HepG2 (cell line): Measurements from ENCODE around the gene NME4. TPM values are rescaled to one million over a fixed set of nuclear protein-coding genes. Genes with fewer than 3 reads are reported as not detected.

Experiments
- DNMT3B ChIP-seq: conservative IDR thresholded peaks from 2 replicates; pipeline ENCODE4 v1.6.1; 2016; ENCODE audit warnings: missing biosample characterization, control low read depth
- FIP1L1 ChIP-seq: fragments of 200-400 bp; formaldehyde crosslinking; IDR thresholded peaks from 2 replicates; pipeline ENCODE4 v1.6.1; 2018; ENCODE audit warnings: low read depth, mild to moderate bottlenecking, low read length, moderate library complexity, borderline replicate concordance; ENCODE audit not compliant: insufficient read depth
- HNF4A ChIP-seq: sonication (generic); formaldehyde crosslinking; IDR thresholded peaks from 2 replicates; pipeline ENCODE4 v1.4.0; 2020; ENCODE audit warnings: missing genetic modification reagents
- HOXA9 ChIP-seq: sonication (generic); formaldehyde crosslinking; IDR thresholded peaks from 2 replicates; pipeline ENCODE4 v1.8.1; 2022; ENCODE audit warnings: missing genetic modification reagents, mild to moderate bottlenecking, moderate library complexity, borderline replicate concordance
- KLF11 ChIP-seq: IDR thresholded peaks from 2 replicates; pipeline ENCODE4 v1.6.1; 2016; ENCODE audit warnings: missing compliant biosample characterization
- KLF6 ChIP-seq: IDR thresholded peaks from 2 replicates; pipeline ENCODE4 v1.8.0; 2016; ENCODE audit warnings: missing biosample characterization, missing genetic modification reagents
- NFIC ChIP-seq: IDR thresholded peaks from 2 replicates; pipeline ENCODE4 v1.6.1; 2012; ENCODE audit warnings: mild to moderate bottlenecking, low read length, inconsistent platforms
- SUZ12 ChIP-seq: fragments of 150-350 bp; IDR thresholded peaks from 2 replicates; pipeline ENCODE4 v1.6.1; 2014; ENCODE audit warnings: low read depth, low read length
- WIZ ChIP-seq: sonication (generic); formaldehyde crosslinking; IDR thresholded peaks from 2 replicates; pipeline ENCODE4 v1.5.1; 2020; ENCODE audit warnings: mild to moderate bottlenecking, missing genetic modification reagents
- ZNF160 ChIP-seq: sonication (generic); formaldehyde crosslinking; IDR thresholded peaks from 2 replicates; pipeline ENCODE4 v1.8.0; 2022; ENCODE audit warnings: mild to moderate bottlenecking, inconsistent platforms, missing genetic modification reagents
- ZNF224 ChIP-seq: sonication (generic); formaldehyde crosslinking; IDR thresholded peaks from 2 replicates; pipeline ENCODE4 v1.5.0; 2020; ENCODE audit warnings: mild to moderate bottlenecking, missing genetic modification reagents
- ZNF501 ChIP-seq: sonication (generic); formaldehyde crosslinking; IDR thresholded peaks from 2 replicates; pipeline ENCODE4 v1.5.1; 2020; ENCODE audit warnings: mild to moderate bottlenecking, moderate library complexity, missing genetic modification reagents
- ZNF850 ChIP-seq: sonication (generic); formaldehyde crosslinking; conservative IDR thresholded peaks from 2 replicates; pipeline ENCODE4 v1.9.0; 2021; ENCODE audit warnings: mild to moderate bottlenecking, missing genetic modification reagents
- polyA plus RNA-seq, 8 experiments: library from polyadenylated mRNA; depleted of rRNA in 3 of 8; stranded (reverse) in 7 of 8; unstranded in 1 of 8; fragments of >200 nt; fragmentation: Illumina TruSeq in 4 of 8; extraction: Trizol in 4 of 8; gene quantifications; 2 replicates each; pipeline versions ENCODE4 v1.2.1 to v1.2.3, GENCODE V29; 2011 to 2016; ENCODE audit warnings: low read depth in 4 of 8, missing spikeins in 1 of 8, mixed read lengths in 1 of 8; ENCODE audit not compliant: insufficient read depth in 1 of 8
- total RNA-seq, 5 experiments: library from RNA; depleted of rRNA; stranded (reverse); fragments of >200 nt; fragmentation: Illumina TruSeq; extraction: Trizol; gene quantifications; 2 replicates each; pipeline ENCODE4 v1.2.3, GENCODE V29; 2016; ENCODE audit warnings: low read depth in 1 of 5
- TF ChIP-seq, protein P1 (sequence below): sonication (generic); formaldehyde crosslinking; IDR thresholded peaks from 2 replicates; pipeline ENCODE4 v1.5.1; 2020; ENCODE audit warnings: missing genetic modification reagents, mild to moderate bottlenecking, borderline replicate concordance
- TF ChIP-seq, protein P2 (sequence below): IDR thresholded peaks from 2 replicates; pipeline ENCODE4 v1.6.1; 2016; ENCODE audit warnings: low read depth, missing genetic modification reagents, missing compliant biosample characterization
- TF ChIP-seq, protein P3 (sequence below): sonication (generic); formaldehyde crosslinking; IDR thresholded peaks from 2 replicates; pipeline ENCODE4 v1.8.1; 2023; ENCODE audit warnings: missing genetic modification reagents, mild to moderate bottlenecking, borderline replicate concordance
- TF ChIP-seq, protein P4 (sequence below): sonication (generic); formaldehyde crosslinking; IDR thresholded peaks from 2 replicates; pipeline ENCODE4 v1.4.0; 2020; ENCODE audit warnings: missing genetic modification reagents, low read depth, mild to moderate bottlenecking, borderline replicate concordance
- TF ChIP-seq, protein P5 (sequence below): sonication (generic); formaldehyde crosslinking; IDR thresholded peaks from 2 replicates; pipeline ENCODE4 v1.5.0; 2020; ENCODE audit warnings: mild to moderate bottlenecking, missing genetic modification reagents, moderate library complexity
- TF ChIP-seq, protein P6 (sequence below): sonication (generic); formaldehyde crosslinking; conservative IDR thresholded peaks from 2 replicates; pipeline ENCODE4 v1.4.0; 2020; ENCODE audit warnings: missing genetic modification reagents

The NME4 gene
- total and polyA plus RNA-seq, 2 of the 13 experiments (the other 11 are each of a cell fraction or from before 2014, with no cell fraction given), result 121 to 263 TPM

DNA sequence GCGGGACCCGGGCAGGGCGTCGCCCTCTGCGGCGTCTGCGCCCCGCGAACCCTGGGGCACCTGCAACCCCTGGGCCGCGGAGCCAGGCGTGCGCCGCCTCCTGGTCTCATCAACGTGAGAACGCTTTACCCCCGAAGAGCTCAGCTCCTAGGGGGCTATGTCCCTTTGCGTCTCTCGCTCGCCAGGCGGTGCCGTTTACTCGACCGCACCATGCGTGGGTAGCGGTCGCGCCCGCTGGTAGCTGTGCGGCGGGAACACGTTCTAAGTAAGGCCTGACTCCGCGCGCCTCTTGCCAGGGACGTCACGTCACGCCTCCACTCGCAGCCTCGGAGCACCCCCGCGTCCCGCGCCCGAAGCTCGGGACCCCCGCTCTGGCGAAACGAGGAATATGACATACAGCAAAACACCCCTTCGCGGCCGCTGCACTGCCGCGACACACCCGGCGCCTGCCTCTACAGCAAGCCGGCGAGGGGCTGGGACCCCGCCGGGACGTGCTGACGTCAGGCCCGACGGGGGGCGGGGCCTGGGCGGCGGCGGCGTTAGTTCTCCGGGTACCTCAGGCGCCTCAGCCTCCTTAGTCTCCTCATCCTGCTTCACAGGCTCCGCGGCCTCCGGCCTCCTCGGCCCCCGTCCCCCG lies 28.2 kb downstream of the NME4 start, which contains the start of gene RAB11FIP3 (continued):
- TF ChIP-seq, protein P1, sequence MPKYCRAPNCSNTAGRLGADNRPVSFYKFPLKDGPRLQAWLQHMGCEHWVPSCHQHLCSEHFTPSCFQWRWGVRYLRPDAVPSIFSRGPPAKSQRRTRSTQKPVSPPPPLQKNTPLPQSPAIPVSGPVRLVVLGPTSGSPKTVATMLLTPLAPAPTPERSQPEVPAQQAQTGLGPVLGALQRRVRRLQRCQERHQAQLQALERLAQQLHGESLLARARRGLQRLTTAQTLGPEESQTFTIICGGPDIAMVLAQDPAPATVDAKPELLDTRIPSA (CRISPR knock-in tag), result peak; percentile 81; the same call in 1 of the 2 replicates
- no peak for TF ChIP-seq ZNF850 (CRISPR knock-in tag)
- TF ChIP-seq HNF4A (CRISPR knock-in tag), result no peak
- TF ChIP-seq, protein P2, sequence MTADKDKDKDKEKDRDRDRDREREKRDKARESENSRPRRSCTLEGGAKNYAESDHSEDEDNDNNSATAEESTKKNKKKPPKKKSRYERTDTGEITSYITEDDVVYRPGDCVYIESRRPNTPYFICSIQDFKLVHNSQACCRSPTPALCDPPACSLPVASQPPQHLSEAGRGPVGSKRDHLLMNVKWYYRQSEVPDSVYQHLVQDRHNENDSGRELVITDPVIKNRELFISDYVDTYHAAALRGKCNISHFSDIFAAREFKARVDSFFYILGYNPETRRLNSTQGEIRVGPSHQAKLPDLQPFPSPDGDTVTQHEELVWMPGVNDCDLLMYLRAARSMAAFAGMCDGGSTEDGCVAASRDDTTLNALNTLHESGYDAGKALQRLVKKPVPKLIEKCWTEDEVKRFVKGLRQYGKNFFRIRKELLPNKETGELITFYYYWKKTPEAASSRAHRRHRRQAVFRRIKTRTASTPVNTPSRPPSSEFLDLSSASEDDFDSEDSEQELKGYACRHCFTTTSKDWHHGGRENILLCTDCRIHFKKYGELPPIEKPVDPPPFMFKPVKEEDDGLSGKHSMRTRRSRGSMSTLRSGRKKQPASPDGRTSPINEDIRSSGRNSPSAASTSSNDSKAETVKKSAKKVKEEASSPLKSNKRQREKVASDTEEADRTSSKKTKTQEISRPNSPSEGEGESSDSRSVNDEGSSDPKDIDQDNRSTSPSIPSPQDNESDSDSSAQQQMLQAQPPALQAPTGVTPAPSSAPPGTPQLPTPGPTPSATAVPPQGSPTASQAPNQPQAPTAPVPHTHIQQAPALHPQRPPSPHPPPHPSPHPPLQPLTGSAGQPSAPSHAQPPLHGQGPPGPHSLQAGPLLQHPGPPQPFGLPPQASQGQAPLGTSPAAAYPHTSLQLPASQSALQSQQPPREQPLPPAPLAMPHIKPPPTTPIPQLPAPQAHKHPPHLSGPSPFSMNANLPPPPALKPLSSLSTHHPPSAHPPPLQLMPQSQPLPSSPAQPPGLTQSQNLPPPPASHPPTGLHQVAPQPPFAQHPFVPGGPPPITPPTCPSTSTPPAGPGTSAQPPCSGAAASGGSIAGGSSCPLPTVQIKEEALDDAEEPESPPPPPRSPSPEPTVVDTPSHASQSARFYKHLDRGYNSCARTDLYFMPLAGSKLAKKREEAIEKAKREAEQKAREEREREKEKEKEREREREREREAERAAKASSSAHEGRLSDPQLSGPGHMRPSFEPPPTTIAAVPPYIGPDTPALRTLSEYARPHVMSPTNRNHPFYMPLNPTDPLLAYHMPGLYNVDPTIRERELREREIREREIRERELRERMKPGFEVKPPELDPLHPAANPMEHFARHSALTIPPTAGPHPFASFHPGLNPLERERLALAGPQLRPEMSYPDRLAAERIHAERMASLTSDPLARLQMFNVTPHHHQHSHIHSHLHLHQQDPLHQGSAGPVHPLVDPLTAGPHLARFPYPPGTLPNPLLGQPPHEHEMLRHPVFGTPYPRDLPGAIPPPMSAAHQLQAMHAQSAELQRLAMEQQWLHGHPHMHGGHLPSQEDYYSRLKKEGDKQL (CRISPR knock-in tag), result no peak
- TF ChIP-seq KLF11 (CRISPR knock-in tag), result 0 out of 2 replicates have a peak, but pooled peaks have one; percentile 31
- TF ChIP-seq WIZ (CRISPR knock-in tag), result no peak; the same call in 1 of the 2 replicates
- TF ChIP-seq, protein P3, sequence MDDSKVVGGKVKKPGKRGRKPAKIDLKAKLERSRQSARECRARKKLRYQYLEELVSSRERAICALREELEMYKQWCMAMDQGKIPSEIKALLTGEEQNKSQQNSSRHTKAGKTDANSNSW (CRISPR knock-in tag), result peak; percentile 26; the same call in 1 of the 2 replicates
- no peak for TF ChIP-seq NFIC
- TF ChIP-seq FIP1L1, result no peak
- TF ChIP-seq, protein P4, sequence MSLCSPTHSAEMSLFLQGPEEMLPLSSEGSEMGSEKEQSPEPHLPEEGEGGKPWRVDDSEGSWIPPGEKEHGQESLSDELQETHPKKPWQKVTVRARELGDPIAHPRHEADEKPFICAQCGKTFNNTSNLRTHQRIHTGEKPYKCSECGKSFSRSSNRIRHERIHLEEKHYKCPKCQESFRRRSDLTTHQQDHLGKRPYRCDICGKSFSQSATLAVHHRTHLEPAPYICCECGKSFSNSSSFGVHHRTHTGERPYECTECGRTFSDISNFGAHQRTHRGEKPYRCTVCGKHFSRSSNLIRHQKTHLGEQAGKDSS (CRISPR knock-in tag), result peak; percentile 92; the same call in 1 of the 2 replicates
- TF ChIP-seq ZNF501 (CRISPR knock-in tag), result peak; percentile 91
- TF ChIP-seq, protein P5, sequence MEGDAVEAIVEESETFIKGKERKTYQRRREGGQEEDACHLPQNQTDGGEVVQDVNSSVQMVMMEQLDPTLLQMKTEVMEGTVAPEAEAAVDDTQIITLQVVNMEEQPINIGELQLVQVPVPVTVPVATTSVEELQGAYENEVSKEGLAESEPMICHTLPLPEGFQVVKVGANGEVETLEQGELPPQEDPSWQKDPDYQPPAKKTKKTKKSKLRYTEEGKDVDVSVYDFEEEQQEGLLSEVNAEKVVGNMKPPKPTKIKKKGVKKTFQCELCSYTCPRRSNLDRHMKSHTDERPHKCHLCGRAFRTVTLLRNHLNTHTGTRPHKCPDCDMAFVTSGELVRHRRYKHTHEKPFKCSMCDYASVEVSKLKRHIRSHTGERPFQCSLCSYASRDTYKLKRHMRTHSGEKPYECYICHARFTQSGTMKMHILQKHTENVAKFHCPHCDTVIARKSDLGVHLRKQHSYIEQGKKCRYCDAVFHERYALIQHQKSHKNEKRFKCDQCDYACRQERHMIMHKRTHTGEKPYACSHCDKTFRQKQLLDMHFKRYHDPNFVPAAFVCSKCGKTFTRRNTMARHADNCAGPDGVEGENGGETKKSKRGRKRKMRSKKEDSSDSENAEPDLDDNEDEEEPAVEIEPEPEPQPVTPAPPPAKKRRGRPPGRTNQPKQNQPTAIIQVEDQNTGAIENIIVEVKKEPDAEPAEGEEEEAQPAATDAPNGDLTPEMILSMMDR (CRISPR knock-in tag), result peak; percentile 68
- TF ChIP-seq SUZ12, result no peak
- TF ChIP-seq, protein P6, sequence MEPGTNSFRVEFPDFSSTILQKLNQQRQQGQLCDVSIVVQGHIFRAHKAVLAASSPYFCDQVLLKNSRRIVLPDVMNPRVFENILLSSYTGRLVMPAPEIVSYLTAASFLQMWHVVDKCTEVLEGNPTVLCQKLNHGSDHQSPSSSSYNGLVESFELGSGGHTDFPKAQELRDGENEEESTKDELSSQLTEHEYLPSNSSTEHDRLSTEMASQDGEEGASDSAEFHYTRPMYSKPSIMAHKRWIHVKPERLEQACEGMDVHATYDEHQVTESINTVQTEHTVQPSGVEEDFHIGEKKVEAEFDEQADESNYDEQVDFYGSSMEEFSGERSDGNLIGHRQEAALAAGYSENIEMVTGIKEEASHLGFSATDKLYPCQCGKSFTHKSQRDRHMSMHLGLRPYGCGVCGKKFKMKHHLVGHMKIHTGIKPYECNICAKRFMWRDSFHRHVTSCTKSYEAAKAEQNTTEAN (CRISPR knock-in tag), result no peak; the same call in 1 of the 2 replicates
- TF ChIP-seq ZNF224 (CRISPR knock-in tag), result 0 out of 2 replicates have a peak, but pooled peaks have one; percentile 67
- no peak for TF ChIP-seq DNMT3B (CRISPR knock-in tag)
- no peak for TF ChIP-seq KLF6 (CRISPR knock-in tag)
- TF ChIP-seq ZNF160 (CRISPR knock-in tag), result peak; percentile 63; the same call in 1 of the 2 replicates
- no peak for TF ChIP-seq HOXA9 (CRISPR knock-in tag)
